H9 (cell line): ENCODE measurements around the gene DIPK1B. TPM values are rescaled to one million over a fixed set of nuclear protein-coding genes. Genes with fewer than 3 reads are reported as not detected.

ENCODE experiments used
- DNase-seq: peaks from one replicate; pipeline ENCODE4 v3.0.0-alpha.2; 2017
- H2AFZ ChIP-seq: one replicate; pipeline ENCODE4 v1.6.1; 2013; ENCODE audit warnings: mild to moderate bottlenecking, low read length, control low read depth, moderate library complexity
- H2AK5ac ChIP-seq: 2 replicates; pipeline ENCODE4 v1.6.1; 2013; ENCODE audit warnings: low read length, control low read depth, mixed read lengths; ENCODE audit not compliant: insufficient read length
- H2BK120ac ChIP-seq: one replicate; pipeline ENCODE4 v1.6.1; 2013; ENCODE audit warnings: low read depth, mild to moderate bottlenecking, low read length, control low read depth, inconsistent platforms; ENCODE audit not compliant: poor library complexity, severe bottlenecking
- H2BK12ac ChIP-seq: 2 replicates; pipeline ENCODE4 v1.6.1; 2013; ENCODE audit warnings: low read length, control low read depth, mixed read lengths, low read depth; ENCODE audit not compliant: insufficient read length
- H2BK15ac ChIP-seq: 2 replicates; pipeline ENCODE4 v1.6.1; 2013; ENCODE audit warnings: low read depth, low read length, control low read depth
- H2BK20ac ChIP-seq: one replicate; pipeline ENCODE4 v1.6.1; 2013; ENCODE audit warnings: low read depth, mild to moderate bottlenecking, low read length, control low read depth, inconsistent platforms; ENCODE audit not compliant: poor library complexity, severe bottlenecking
- H2BK5ac ChIP-seq: 2 replicates; pipeline ENCODE4 v1.6.1; 2013; ENCODE audit warnings: low read length, control low read depth, mixed read lengths; ENCODE audit not compliant: insufficient read length
- H3K14ac ChIP-seq: 2 replicates; pipeline ENCODE4 v1.6.1; 2013; ENCODE audit warnings: low read length, control low read depth; ENCODE audit not compliant: insufficient read depth
- H3K18ac ChIP-seq: 2 replicates; pipeline ENCODE4 v1.6.1; 2013; ENCODE audit warnings: low read depth, mild to moderate bottlenecking, mixed read lengths, low read length, control low read depth; ENCODE audit not compliant: insufficient read length
- H3K23ac ChIP-seq: 2 replicates; pipeline ENCODE4 v1.6.1; 2013; ENCODE audit warnings: low read length, control low read depth, mixed read lengths, low read depth; ENCODE audit not compliant: insufficient read length
- H3K23me2 ChIP-seq: 2 replicates; pipeline ENCODE4 v1.6.1; 2013; ENCODE audit warnings: low read depth, mild to moderate bottlenecking, mixed read lengths, low read length, control low read depth; ENCODE audit not compliant: insufficient read length, poor library complexity, severe bottlenecking
- H3K27ac ChIP-seq: 2 replicates; pipeline ENCODE4 v1.5.1; 2013; ENCODE audit warnings: low read length, control low read depth, mixed read lengths, low read depth; ENCODE audit not compliant: insufficient read length
- H3K27me3 ChIP-seq: 2 replicates; pipeline ENCODE4 v1.6.1; 2013; ENCODE audit warnings: low read length, control low read depth, inconsistent platforms; ENCODE audit not compliant: insufficient read depth
- H3K4ac ChIP-seq: 2 replicates; pipeline ENCODE4 v1.6.1; 2013; ENCODE audit warnings: low read depth, mild to moderate bottlenecking, control low read depth, inconsistent platforms, low read length, moderate library complexity
- H3K4me1 ChIP-seq: 2 replicates; pipeline ENCODE4 v1.6.1; 2013; ENCODE audit warnings: low read length, control low read depth, inconsistent platforms; ENCODE audit not compliant: insufficient read depth
- H3K4me2 ChIP-seq: 2 replicates; pipeline ENCODE4 v1.6.1; 2013; ENCODE audit warnings: low read length, control low read depth, mixed read lengths; ENCODE audit not compliant: insufficient read length, insufficient read depth
- H3K56ac ChIP-seq: 2 replicates; pipeline ENCODE4 v1.6.1; 2013; ENCODE audit warnings: low read depth, mild to moderate bottlenecking, mixed read lengths, low read length, control low read depth; ENCODE audit not compliant: insufficient read length
- H3K79me1 ChIP-seq: 2 replicates; pipeline ENCODE4 v1.6.1; 2013; ENCODE audit warnings: low read depth, mild to moderate bottlenecking, moderate library complexity, low read length, control low read depth, inconsistent platforms; ENCODE audit not compliant: insufficient read depth, poor library complexity, severe bottlenecking
- H3K79me2 ChIP-seq: 2 replicates; pipeline ENCODE4 v1.6.1; 2013; ENCODE audit warnings: low read length, control low read depth, inconsistent platforms; ENCODE audit not compliant: insufficient read depth
- H3K9ac ChIP-seq: 2 replicates; pipeline ENCODE4 v1.6.1; 2013; ENCODE audit warnings: low read length, control low read depth, mixed read lengths; ENCODE audit not compliant: insufficient read length; ENCODE audit errors: extremely low read depth
- H3K9me3 ChIP-seq: one replicate; pipeline ENCODE4 v1.6.1; 2013; ENCODE audit warnings: low read depth, low read length, inconsistent platforms; ENCODE audit not compliant: control insufficient read depth
- H3T11ph ChIP-seq: one replicate; pipeline ENCODE4 v1.6.1; 2013; ENCODE audit warnings: mild to moderate bottlenecking, low read length, control low read depth, inconsistent platforms
- H4K20me1 ChIP-seq: one replicate; pipeline ENCODE4 v1.6.1; 2013; ENCODE audit not compliant: control insufficient read depth, insufficient read length, insufficient read depth
- H4K5ac ChIP-seq: 2 replicates; pipeline ENCODE4 v1.6.1; 2013; ENCODE audit warnings: low read depth, mild to moderate bottlenecking, mixed read lengths, low read length, control low read depth; ENCODE audit not compliant: insufficient read length
- H4K8ac ChIP-seq: replicated peaks from 2 replicates; pipeline ENCODE4 v1.6.1; 2013; ENCODE audit warnings: low read length, control low read depth, mixed read lengths, low read depth; ENCODE audit not compliant: insufficient read length
- H4K91ac ChIP-seq: 2 replicates; pipeline ENCODE4 v1.6.1; 2013; ENCODE audit warnings: low read depth, mild to moderate bottlenecking, moderate library complexity, mixed read lengths, low read length, control low read depth; ENCODE audit not compliant: insufficient read length
- H3K27ac Mint-ChIP-seq, 3 experiments: 2 replicates in 2 of 3; 3 replicates in 1 of 3; pipeline ENCODE4 v1.8.0; 2020 to 2021; ENCODE audit warnings: mixed read lengths in 3 of 3, mild to moderate bottlenecking in 1 of 3, moderate library complexity in 1 of 3
- H3K27me3 Mint-ChIP-seq: 2 replicates; pipeline ENCODE4 v1.8.0; 2021; ENCODE audit warnings: low read depth, mild to moderate bottlenecking, moderate library complexity, mixed read lengths
- H3K36me3 Mint-ChIP-seq, 3 experiments: 2 replicates in 2 of 3; 3 replicates in 1 of 3; pipeline ENCODE4 v1.8.0; 2020 to 2021; ENCODE audit warnings: low read depth in 3 of 3, mixed read lengths in 3 of 3; ENCODE audit not compliant: insufficient read depth in 1 of 3
- H3K4me1 Mint-ChIP-seq, 2 experiments: 2 replicates each; pipeline ENCODE4 v1.8.0; 2020; ENCODE audit warnings: mixed read lengths in 2 of 2
- H3K4me3 Mint-ChIP-seq, 2 experiments: 2 replicates in 1 of 2; 3 replicates in 1 of 2; pipeline ENCODE4 v1.8.0; 2020 to 2021; ENCODE audit warnings: mild to moderate bottlenecking in 2 of 2, mixed read lengths in 2 of 2, moderate library complexity in 1 of 2
- H3K9me3 Mint-ChIP-seq, 2 experiments: 2 replicates in 1 of 2; 3 replicates in 1 of 2; pipeline ENCODE4 v1.8.0; 2020; ENCODE audit warnings: mild to moderate bottlenecking in 2 of 2, mixed read lengths in 2 of 2, moderate library complexity in 1 of 2
- WGBS: extraction: QIAGEN DNeasy Blood & Tissue Kit; methylation state at CpG from one replicate; pipeline ENCODE4 v1.1.7; 2013; ENCODE audit warnings: missing lambda C conversion rate, low lambda C conversion rate, mixed read lengths; ENCODE audit not compliant: insufficient read length; ENCODE audit errors: extremely low coverage; 5-methylcytosine and 5-hydroxymethylcytosine counted together
- total RNA-seq: library from RNA; stranded (reverse); gene quantifications from 2 replicates; pipeline ENCODE4 v1.2.1, GENCODE V29; 2021
- TF ChIP-seq, protein P1 (sequence below): fragments of 200-600 bp; sonication (generic); conservative IDR thresholded peaks from 3 replicates; pipeline ENCODE4 v1.8.0; 2021; ENCODE audit warnings: antibody characterized with exemption, mild to moderate bottlenecking

The DIPK1B gene
- total RNA-seq, 1 experiment from 2014 or later = 40.3 TPM

GRCh38 chr9:136757751-136758140, 45.4 kb downstream of the DIPK1B start:
- DNase-seq = no peak
- WGBS = no CpG with 5 or more reads among the region's 20 CpGs

More at GRCh38 chr9:136757751-136758140, 45.4 kb downstream of the DIPK1B start:
- no peak overlapping the region for H2BK5ac ChIP-seq
- no peak overlapping the region for H4K5ac ChIP-seq
- H3T11ph ChIP-seq = no peak overlapping the region
- peaks cover 2 to 9% (median 2%) of the 10 kb centered on the region in 3 experiments; a peak in 4 of 7 replicates for H3K36me3 Mint-ChIP-seq
- no peak overlapping the region for H3K27ac ChIP-seq
- no peak overlapping the region for H4K91ac ChIP-seq
- H2BK12ac ChIP-seq = no peak overlapping the region
- H2AK5ac ChIP-seq = no peak overlapping the region
- TF ChIP-seq, protein P1, sequence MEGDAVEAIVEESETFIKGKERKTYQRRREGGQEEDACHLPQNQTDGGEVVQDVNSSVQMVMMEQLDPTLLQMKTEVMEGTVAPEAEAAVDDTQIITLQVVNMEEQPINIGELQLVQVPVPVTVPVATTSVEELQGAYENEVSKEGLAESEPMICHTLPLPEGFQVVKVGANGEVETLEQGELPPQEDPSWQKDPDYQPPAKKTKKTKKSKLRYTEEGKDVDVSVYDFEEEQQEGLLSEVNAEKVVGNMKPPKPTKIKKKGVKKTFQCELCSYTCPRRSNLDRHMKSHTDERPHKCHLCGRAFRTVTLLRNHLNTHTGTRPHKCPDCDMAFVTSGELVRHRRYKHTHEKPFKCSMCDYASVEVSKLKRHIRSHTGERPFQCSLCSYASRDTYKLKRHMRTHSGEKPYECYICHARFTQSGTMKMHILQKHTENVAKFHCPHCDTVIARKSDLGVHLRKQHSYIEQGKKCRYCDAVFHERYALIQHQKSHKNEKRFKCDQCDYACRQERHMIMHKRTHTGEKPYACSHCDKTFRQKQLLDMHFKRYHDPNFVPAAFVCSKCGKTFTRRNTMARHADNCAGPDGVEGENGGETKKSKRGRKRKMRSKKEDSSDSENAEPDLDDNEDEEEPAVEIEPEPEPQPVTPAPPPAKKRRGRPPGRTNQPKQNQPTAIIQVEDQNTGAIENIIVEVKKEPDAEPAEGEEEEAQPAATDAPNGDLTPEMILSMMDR = no peak
- H3K27ac Mint-ChIP-seq = no peak overlapping the region
- H3K9ac ChIP-seq = no peak overlapping the region
- H3K9me3 ChIP-seq = no peaks in the 10 kb centered on the region
- no peak overlapping the region for H2BK120ac ChIP-seq
- H4K8ac ChIP-seq = no peak overlapping the region
- H3K4me1 Mint-ChIP-seq = peaks cover 9 to 20% of the 10 kb centered on the region in 2 experiments; a peak in 3 of 4 replicates
- no peak overlapping the region for H3K4me2 ChIP-seq
- no peak overlapping the region for H2BK20ac ChIP-seq
- H3K79me2 ChIP-seq = no peaks in the 10 kb centered on the region
- no peak overlapping the region for H2BK15ac ChIP-seq
- no peak overlapping the region for H3K4ac ChIP-seq
- H3K79me1 ChIP-seq = no peaks in the 10 kb centered on the region
- no peak overlapping the region for H3K56ac ChIP-seq
- H3K4me3 Mint-ChIP-seq = no peak overlapping the region
- no peaks in the 10 kb centered on the region for H4K20me1 ChIP-seq
- no peaks in the 10 kb centered on the region for H3K4me1 ChIP-seq
- no peak overlapping the region for H3K23ac ChIP-seq
- no peak overlapping the region for H2AFZ ChIP-seq
- peaks cover 9 to 11% of the 10 kb centered on the region in 2 experiments; a peak in 4 of 5 replicates for H3K9me3 Mint-ChIP-seq
- H3K18ac ChIP-seq = no peak overlapping the region
- peaks cover 5% of the 10 kb centered on the region for H3K27me3 Mint-ChIP-seq
- H3K23me2 ChIP-seq = no peaks in the 10 kb centered on the region
- H3K27me3 ChIP-seq = no peaks in the 10 kb centered on the region
- H3K14ac ChIP-seq = no peak overlapping the region; the same call in 1 of the 2 replicates
